DMS153 treated with DMSO at 0.1 percent for 48 hours (cell line): ENCODE data around the gene SSH2.

Experiments used
- DNase-seq: peaks from one replicate; lab custom pipeline; 2025; ENCODE audit not compliant: unreplicated experiment; lab: John Stamatoyannopoulos, UW

Gene SSH2

DNA sequence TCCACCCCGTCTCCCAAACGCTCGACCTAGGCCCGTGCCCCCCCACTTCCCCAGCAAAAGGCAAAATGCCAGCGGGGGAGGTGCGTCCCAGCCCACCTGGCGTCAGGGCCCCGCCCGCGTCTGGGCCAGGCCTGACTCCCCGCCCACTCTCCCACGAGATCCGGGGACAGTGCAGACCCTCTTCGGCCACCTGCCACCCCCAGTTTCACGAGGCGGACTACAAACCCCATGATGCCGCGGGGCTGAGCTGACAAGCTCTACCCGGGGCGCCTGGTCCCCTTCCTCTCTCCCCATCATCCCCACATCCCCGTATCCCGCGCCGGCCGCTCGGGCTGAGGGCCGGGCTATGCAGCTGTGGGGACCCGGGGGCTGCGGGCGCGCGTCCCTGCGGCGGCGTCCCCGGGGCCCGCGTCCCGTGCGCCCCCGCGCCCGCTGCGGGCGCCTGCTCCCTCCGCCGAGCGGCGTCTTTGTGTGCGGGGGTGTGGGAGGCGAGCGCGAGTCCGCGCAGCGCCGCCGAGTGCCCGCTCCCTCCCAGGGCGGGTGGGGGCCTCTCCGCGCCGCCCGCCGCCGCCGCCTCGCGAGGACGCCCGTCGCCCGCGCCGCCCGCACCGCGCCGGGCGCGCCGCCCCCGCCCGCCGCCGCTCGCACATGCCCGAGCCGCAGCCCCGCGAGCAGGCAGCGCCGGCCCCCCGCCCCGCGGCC lies 337.0 kb downstream of the SSH2 start, which contains the start of gene ANKRD13B:
Gene ANKRD13B (plus strand): TSS at position 283 of the 702 bp plus-strand sequence. CDS start 490 bp downstream, outside the sequence.
- no peak for DNase-seq

DNA sequence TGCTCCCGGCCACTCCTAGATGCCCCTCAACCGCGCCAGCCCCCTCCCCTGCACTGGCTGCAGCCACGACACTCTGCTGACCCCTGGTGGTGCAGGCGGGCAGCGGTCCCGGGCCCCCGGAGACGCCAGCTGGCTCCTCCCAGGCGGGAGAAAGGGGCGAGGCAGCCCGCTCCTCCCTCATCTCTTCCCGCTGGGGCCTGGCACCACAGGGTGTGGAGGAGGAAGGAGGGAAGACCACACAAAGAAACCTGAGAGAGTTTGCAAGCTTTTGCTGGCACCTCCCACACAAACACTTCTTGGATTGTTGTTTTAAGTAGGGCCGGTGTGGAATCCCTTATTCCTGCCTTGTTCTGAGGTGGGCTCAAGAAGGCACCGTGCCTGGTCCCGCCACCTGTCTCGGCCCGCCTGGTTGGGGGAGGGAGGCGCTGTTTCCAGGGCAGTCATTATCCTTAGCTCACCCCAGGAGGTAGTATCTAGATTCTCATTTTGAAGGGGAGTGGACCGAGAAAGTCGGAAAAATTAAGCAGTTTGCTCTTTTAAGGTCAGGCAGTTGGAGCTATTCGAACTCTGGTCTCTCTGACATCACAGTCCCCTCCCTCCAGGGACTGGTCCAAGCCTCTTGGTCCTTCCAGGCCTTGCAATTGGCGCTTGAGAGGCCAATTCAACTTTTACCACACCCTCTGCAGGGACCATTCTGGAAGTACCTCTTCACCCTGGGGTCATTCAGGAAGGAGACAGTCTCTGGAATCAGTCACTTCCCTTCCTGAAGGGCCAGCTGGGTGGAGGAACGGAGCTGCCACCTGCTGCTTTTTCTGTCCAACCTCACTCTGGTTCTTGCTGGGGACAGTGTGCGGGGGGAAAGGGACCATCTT lies 338.1 kb downstream of the SSH2 start:
- DNase-seq = peak; percentile 85

DNA sequence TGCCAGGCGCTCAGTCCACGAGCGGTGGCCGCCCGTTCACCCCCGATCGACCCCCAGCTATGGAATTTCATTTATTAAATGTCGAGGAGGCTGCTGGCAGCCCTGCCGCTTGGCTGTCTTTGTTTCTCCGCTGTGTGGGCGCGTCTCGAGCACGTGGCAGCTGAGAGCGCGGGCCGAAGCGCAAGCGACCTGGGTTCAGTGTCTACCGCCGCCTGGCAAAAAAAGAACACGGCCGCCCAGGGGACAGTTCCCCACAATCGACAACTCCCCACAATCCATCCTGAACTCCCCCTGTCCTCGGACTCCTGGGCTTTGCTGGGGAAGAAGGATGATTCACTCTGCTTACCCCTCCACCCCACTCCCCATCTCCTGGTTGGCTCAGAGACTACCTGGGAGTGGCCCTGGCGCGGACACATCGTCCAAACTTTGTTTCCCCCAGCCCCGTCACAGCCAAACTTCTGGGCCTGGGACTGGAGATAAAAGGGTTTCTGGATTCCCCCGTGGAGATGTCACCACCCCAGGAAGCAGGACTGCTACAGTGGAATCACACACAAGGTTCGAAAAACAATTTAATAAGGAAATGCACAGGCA lies 338.8 kb downstream of the SSH2 start:
- peak; percentile 59 for DNase-seq

DNA sequence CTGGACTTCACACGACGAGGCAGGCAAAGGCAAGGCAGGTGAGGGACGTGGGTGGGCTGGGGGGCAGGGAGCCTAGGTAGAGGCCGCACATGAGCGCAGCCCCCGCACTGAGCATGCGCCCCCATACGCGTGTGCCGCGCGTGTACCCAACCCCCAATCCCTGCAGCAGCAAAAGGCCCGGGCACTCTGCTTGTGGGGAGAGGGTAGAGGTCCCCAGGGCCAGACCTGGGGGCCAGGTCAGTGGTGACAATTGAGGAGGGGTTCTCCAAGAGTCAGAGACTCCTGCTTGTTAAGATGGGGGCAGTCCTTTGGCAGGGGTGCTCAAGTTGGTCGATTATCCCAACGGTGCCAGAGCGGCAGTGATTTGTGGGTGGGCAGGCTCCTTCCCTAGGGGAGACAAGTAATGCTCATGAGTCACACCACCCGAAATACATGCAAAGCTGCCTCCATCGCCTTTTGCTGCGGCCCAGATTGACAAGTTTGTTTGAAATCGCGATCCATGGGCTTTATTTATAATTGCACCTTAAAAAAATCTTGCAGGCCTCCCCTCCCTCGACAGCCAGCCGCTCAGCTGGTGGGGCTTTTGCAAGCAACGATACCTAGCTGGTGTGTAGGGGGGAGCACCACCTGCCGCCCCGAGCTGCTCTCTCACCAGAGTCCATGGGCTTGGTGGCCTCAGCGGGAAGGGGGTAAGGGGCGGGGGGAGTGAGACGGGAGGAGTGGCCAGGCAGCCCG lies 339.4 kb downstream of the SSH2 start:
- no peak for DNase-seq

DNA sequence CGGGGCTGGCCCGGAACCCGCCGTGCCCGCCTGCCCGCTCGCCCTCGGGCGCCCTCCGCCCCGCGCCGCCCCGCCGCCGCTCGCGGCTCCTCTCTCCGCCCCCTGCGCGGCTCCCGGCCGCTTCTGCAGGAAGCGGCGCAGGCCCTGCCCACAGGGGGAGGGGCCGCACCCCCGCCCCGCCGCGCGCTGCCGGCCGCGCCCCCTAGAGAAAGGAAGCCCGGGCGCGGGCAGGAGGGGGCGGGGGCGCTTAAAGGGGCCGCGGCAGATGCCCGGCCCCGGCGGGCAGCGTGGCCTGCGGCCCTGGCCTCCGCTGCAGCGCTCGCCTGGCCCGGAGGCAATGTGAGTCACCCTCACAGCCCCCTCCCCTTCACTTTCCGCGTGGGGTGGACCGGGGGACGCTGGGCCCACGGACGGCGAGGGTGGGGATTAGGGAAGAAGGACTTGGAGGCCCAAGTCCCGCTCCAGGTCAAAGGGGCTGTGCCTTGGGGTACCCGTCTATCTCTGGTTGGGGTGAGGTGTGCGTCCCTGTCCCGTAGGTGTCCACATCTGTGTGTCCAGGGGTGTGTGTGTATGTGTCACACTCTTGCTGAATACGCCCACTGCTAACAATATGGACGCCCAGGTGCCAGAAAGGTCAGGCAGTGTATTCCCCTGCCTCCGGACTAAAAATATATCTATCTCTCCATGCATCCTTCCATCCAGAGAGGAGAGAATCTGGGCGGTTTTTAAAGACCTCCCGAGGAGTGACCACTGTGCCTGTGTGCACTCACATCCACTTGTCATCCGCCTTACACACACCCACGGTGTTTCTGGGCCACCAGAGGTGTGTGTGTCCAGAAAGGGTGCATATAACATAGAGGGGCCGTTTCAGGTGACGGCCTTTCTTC lies 340.3 kb downstream of the SSH2 start, which contains the start of gene GIT1:
Gene GIT1 (minus strand): TSS at position 125 of the 887 bp plus-strand sequence. CDS start 270 bp downstream, outside the sequence.
- DNase-seq = peak; percentile 77

DNA sequence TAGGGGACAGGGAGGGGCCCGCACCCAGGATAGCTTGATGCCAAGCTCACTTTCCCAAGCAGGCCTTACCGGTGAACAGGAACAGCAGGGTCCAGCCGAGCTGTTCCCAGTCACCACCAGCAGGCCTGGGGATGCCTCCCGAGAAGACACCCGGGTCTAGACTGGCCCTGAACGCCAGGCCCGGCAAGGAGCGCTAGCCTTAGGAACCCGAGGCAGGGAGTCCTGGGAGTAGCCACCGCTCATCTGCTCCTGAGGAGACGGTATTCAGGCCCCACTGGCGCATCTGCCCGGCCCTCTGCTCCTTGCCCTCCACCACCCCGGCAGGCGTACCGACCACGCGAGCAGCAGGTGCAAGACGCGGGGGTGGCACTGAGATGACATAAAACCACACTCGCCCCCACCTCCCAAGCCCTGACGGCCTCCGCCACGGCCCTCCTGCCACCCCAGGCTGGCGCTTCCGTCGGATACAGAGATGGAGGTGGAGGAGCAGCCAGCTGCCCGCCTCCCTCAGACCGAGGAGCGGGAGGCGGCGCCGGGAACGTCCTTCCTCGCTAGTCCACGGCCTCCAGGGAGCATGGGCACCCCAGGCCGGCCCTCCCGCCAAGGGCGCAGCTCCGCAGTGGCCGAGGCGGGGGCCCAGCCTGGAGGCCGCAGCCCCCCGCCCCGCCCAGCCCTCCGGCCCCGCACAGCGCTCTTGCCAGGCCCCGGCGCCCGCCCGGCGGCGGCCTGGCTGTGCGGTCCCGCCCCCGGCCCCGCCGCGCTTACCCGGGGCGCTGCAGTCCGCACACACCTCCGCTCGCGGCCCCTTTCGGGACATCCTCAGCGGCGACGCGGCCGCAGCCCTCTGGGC lies 341.2 kb downstream of the SSH2 start:
- DNase-seq = no peak

DNA sequence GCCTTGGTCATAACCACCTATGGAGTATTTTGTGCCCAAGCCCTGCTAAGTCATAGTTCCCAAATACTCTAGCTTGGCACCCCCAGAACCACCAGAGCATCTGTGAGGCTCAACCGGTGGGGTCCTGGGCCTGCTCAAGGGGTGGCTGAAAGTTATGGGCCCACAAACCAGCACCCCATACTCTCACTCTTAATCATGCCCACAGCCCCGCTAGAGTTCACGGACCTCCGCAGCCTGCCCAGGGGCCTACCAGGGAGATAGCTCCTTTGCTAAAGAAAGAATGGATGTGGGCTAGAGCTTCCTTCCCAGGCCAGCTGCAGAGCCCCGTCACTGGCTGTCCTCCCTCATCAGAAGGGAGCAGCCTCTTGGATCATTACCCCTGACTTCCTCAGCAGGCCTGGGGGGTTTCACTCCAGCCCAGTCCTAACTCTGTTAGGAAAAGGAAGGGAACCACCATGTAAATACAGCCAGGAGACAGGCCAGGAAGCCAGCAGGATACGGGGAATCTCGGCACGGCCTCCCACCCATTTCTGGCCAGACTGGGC lies 341.9 kb downstream of the SSH2 start:
- DNase-seq = no peak

DNA sequence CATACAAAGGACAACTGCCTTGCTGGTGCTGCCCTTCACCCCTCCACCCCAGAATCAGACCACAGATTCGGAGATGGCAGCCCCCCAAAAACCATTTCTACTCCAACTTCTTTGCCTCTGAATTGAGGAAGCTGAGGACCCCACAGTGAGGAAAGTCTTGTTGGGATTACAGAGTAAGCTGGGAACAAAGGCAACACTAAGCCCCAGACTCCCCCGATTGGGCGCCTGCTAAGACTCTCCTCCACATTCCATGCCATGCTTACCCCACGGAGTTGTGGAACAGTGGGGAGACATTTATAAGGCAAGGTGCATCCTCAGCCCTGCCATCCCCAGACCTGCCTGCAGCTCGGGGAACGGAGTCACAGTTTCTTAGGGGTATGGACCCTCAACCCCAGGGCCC lies 342.4 kb downstream of the SSH2 start:
- DNase-seq = no peak

DNA sequence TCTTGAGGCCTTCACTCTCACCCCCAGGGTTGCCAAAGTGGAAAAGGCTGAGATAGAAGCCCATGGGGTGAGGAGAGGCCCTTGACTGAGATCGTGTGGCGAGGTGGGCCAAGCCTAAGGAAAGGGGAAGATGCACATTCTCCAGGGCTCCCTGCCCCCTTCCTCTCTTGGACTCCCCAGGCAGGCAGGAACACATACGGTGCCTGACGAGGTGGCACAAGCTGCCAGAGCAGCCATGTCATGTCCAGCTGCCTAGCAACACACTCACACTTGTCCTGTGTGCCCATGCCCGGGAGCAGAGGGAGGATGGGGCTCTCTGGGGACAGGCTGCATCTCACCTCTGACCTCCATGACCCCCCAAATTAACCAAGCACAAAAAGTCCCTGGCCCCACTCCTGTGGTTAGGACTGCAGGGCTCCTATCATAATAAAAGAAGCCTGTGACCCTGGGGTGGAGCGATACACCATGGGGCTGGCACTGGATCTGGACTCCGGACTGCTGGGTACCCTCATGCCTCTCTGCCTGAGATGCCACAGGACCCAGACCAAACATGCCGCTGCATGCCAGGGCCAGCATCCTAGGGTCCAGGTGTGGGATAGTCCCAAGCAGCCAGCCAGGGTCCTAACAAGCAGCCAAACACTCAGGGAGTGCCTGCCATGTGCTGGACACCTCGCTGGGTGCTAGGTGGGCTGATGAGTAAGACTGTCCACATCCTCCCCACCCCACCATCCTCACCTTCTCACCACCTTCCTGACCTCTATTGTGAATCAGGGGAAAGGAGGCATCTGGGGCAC lies 343.2 kb downstream of the SSH2 start:
- no peak for DNase-seq

DNA sequence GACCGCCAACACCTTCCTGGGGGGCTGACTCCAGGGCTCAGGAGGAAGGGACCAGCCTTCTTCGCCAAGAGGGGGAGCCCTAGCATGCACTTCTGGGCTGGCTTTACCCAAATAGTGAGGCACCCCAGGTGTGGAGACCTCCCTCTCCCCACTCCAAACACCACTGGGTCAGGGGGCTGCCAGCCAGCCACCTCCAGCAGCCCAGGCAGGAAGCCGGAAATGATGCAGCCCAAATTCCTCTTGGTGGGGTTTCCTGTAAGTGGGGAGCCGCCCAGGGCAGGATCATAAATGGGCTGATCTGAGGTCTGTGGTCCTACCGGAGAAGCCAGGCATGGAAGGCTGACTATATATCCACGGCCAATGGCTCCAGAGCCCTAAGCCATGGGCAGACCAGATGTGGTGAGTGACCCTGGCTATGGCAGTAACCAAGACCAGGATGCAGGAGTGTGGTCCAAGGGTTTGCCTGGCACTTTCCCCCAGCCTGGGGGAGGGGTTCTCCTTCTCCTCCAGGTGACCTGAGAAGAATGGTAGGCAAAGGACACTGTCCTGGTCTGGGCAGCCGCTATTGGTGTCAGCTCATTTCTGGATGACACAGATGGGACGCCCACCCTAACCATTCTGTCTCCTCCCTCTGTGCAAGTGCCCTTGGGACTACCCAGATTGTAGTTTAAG lies 344.8 kb downstream of the SSH2 start:
- no peak for DNase-seq

DNA sequence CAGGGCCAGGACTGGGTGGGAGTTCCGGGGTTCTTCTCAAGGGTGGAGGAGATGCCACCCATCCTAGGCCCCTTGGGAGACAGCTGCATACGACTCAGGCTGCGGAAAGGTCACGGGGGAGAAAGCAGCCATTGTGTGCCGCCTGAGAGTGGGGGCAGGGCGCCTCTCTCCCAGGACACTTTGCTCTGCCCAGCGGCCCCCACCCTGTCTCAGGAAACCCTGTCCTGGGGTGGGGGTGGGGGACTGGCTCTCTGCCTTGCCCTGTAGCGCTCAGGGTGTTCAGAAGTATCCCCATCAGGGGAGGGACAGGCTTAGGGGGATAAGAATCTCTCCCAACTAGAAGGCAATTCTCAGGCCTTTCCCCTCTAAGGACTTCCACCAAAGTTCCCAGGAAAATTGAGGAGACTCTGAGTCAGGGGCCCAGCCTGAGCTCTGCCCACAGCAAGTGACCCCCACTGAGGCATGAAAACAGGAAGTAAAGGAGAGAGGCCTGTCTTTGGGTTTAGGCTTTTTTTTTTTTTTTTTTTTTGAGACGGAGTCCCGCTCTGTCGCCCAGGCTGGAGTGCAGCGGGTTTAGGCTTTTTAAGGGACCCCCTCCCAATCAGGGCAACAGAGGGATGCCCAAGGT lies 345.5 kb downstream of the SSH2 start:
- no peak for DNase-seq

DNA sequence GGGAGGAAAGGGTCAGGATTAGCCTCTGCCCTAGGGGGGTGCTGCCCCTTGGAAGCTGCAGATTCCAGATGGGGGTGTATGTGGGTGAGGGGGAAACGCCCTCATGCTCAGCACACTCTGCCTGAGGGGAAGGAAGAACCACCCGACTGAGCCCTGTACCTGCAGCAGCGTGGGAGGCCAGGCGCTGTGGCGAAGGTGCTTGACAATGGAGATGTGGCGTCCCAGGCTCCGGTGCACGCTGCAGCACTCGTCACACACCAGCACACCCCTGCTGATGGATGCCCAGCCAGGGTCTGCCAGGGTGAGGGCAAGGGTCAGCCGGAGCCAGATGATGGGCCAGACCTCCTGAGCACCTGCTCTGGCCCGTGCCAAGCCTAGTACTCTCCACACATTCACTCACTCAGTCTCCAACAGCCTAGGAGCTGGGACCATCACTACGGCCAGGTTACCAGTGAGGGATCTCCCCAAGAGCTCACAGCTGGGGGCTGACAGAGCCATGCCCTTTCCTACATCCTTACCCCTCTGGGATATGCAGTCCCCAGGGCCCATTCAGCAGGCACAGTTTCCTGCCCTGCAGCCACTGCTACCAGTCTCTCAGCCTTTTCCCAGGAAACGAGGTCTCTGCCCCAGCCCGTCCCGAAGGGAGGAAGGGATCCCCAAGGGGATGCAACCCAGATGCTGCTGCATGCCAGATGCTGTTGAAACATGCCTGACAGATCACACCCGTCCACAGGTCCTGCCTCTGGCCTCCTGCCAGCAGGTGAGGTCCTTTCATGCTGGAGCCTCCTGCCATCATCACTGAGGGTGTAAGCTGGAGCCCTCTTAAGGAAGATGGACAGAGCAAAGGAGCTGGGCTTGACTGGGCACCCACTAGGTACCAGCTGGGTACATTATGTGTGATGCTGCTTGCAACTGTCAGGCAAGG lies 346.4 kb downstream of the SSH2 start:
- no peak for DNase-seq

DNA sequence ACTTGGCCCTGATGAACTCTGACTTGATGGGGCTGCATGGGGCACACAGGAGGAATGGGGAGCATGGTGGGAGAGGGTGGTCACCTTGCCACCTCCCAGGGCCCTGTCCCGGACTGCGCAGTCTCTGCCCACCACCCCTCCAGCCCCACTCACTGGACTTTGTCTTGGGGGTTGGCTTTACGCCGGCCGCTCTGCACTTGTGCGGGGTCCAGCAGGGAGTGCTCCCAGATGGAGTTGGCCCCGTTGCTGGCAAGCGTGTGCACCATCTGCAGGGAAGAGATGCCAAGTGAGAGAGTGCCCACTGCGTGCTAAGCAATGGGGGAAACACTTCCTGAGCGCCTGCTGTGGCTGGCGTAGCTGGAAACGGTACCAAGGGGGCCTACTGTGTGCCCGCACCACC lies 347.3 kb downstream of the SSH2 start:
- DNase-seq = no peak

DNA sequence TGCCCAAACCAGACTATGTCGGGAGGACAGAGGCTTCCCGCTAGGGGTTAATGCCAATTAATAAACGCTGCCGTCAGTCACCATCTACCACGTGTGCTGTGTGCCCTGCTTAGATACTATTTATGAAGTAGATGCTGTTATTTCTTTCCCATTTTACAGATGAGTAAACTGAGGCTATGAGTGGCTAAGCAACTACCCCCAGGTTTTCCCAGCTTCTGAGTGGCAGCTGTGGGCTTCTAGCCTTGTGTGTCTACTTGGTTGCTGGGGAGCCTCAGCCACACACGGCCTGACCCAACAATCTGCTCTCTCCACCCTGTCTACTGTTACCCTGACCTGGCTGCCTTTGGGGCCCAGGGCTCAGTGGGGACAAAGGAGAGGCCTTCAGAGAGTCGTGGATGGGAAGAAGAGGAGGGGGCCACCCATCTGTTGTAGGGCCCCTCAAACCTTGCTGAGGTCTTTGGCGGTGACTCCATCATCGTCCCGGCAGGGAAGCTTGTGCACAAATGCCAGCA lies 347.7 kb downstream of the SSH2 start:
- DNase-seq = no peak

DNA sequence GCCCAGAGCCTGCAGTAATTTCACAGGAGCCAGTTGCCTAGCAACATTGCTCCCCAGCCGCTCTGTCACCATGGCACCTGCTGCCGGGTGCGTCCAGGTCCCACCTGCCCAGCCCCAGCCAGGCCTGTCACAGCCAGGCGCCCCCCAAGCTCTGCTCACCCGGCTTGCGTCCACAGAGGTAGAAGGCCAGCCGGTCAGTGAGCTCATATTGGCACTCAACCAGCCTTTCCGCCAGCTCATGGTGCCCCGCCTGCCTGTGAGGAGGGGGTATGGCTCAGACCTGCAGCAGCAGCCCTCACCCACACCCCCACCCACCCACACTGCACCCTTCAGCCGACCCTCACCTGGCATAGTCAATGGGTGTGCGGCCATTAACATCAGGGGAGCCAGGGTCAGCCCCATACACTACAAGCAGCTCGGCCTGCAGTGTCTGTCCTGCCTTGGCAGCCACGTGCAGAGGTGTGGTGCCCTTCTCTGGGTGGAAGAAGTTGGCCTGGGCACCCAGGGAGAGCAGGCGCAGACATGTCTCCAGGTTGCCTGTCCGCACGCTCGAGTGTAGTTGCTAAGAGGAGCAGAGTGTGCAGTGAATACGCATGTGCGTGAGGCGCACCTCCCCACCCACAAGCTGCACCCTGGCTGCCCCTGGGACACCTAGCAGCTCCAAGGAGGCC lies 348.3 kb downstream of the SSH2 start:
- no peak for DNase-seq
